A549 (cell line): Measurements from ENCODE around the gene KIAA2012. TPM values are rescaled to one million over a fixed set of nuclear protein-coding genes. Genes with fewer than 3 reads are reported as not detected.
A peak's percentile ranks its signal among the peaks of the same experiment; 100 is the strongest.

Experiments used
- ATAC-seq, 2 experiments: fragments of 200-7000 bp in 1 of 2; fragments of >200 bp in 1 of 2; cut with Nextera tagmentation in 1 of 2; cut with Tn5 transposase in 1 of 2; 3 replicates each; pipeline versions ENCODE4 v1.8.0 to v1.9.1; 2018 to 2020; ENCODE audit warnings: mild to moderate bottlenecking in 1 of 2, moderate library complexity in 1 of 2
- CTCF ChIA-PET: fragments of 300-600 bp; sonication (Branson Sonifier 250); formaldehyde crosslinking; extraction: SDS; loops from one replicate; lab custom pipeline; 2021; ENCODE audit warnings: antibody characterized with exemption, inconsistent platforms; lab: Yijun Ruan, JAX
- POLR2A ChIA-PET: fragments of 350-600 bp; formaldehyde crosslinking; extraction: SDS; loops from one replicate; lab custom pipeline; 2021; ENCODE audit warnings: antibody characterized with exemption, inconsistent platforms; lab: Yijun Ruan, JAX
- DNase-seq, 2 experiments: peaks; one replicate each; pipeline versions ENCODE4 v3.0.0 to v3.0.0-alpha.2; 2011 to 2016; ENCODE audit warnings: low read depth in 1 of 2, low spot score in 1 of 2
- FAIRE-seq: peaks from 2 replicates; lab custom pipeline; 2011; peaks lifted over from hg19 to GRCh38; lab: Jason Lieb, UNC
- H3K27ac ChIP-seq, 2 experiments: fragments of >200 bp; sonication (Bioruptor Twin); formaldehyde crosslinking; 3 replicates each; pipeline ENCODE4 v1.5.1; 2016 to 2017
- H3K4me1 ChIP-seq: fragments of >200 bp; sonication (Bioruptor Twin); formaldehyde crosslinking; 3 replicates; pipeline ENCODE4 v1.6.1; 2016
- H3K4me2 ChIP-seq: fragments of >200 bp; sonication (Bioruptor Twin); formaldehyde crosslinking; 3 replicates; pipeline ENCODE4 v1.6.1; 2016
- H3K4me3 ChIP-seq: fragments of >200 bp; sonication (Bioruptor Twin); formaldehyde crosslinking; 3 replicates; pipeline ENCODE4 v1.5.1; 2016
- H3K9me3 ChIP-seq: fragments of >200 bp; sonication (Bioruptor Twin); formaldehyde crosslinking; 3 replicates; pipeline ENCODE4 v1.6.1; 2016
- BHLHE40 ChIP-seq: IDR thresholded peaks from 2 replicates; pipeline ENCODE4 v1.6.1; 2012; ENCODE audit warnings: low read depth, low read length, inconsistent platforms
- CBX2 ChIP-seq: fragments of 200-600 bp; sonication (generic); IDR thresholded peaks from 2 replicates; pipeline ENCODE4 v1.6.1; 2016; ENCODE audit warnings: low read depth, mild to moderate bottlenecking, borderline replicate concordance
- EHF ChIP-seq: fragments of 250-450 bp; sonication (Bioruptor Pico); IDR thresholded peaks from 2 replicates; pipeline ENCODE4 v1.5.0; 2020; ENCODE audit warnings: mild to moderate bottlenecking
- EP300 ChIP-seq, 2 experiments: fragments of >200 bp; sonication (Bioruptor Twin); formaldehyde crosslinking; IDR thresholded peaks; 2 replicates in 1 of 2; 3 replicates in 1 of 2; pipeline ENCODE4 v1.6.1; 2016 to 2017
- FOSL2 ChIP-seq, 2 experiments: fragments of 450-650 bp in 1 of 2; fragments of >200 bp in 1 of 2; sonication (Bioruptor Twin) in 1 of 2; formaldehyde crosslinking; IDR thresholded peaks; 2 replicates each; pipeline versions ENCODE4 v1.5.0 to v1.6.1; 2016 to 2020; ENCODE audit warnings: mild to moderate bottlenecking in 1 of 2, moderate library complexity in 1 of 2
- HDAC2 ChIP-seq: fragments of 200-600 bp; sonication (generic); IDR thresholded peaks from 2 replicates; pipeline ENCODE4 v1.6.1; 2016
- HES2 ChIP-seq: fragments of >200 bp; sonication (Bioruptor Twin); formaldehyde crosslinking; IDR thresholded peaks from 2 replicates; pipeline ENCODE4 v1.6.1; 2016
- HOXB5 ChIP-seq: fragments of 250-450 bp; sonication (Bioruptor Pico); IDR thresholded peaks from 2 replicates; pipeline ENCODE4 v1.5.0; 2020; ENCODE audit warnings: mild to moderate bottlenecking, moderate library complexity
- MAFK ChIP-seq: fragments of 450-650 bp; IDR thresholded peaks from 2 replicates; pipeline ENCODE4 v1.6.1; 2014; ENCODE audit not compliant: partially characterized antibody
- MAX ChIP-seq: IDR thresholded peaks from 2 replicates; pipeline ENCODE4 v1.6.1; 2012
- MAZ ChIP-seq: fragments of 150-350 bp; IDR thresholded peaks from 2 replicates; pipeline ENCODE4 v1.6.1; 2014; ENCODE audit warnings: antibody characterized with exemption, low read depth, low read length, borderline replicate concordance
- MYC ChIP-seq: IDR thresholded peaks from 2 replicates; pipeline ENCODE4 v1.6.1; 2012; ENCODE audit warnings: mild to moderate bottlenecking, inconsistent platforms, low read length, improper control_type of control experiment, borderline replicate concordance
- NFE2L2 ChIP-seq: fragments of 150-350 bp; conservative IDR thresholded peaks from 2 replicates; pipeline ENCODE4 v1.6.1; 2014; ENCODE audit warnings: low read length
- NPAS2 ChIP-seq: fragments of 250-450 bp; sonication (Bioruptor Pico); IDR thresholded peaks from 2 replicates; pipeline ENCODE4 v1.8.0; 2022; ENCODE audit warnings: mild to moderate bottlenecking, moderate library complexity, borderline replicate concordance
- POLR2A ChIP-seq: IDR thresholded peaks from 2 replicates; pipeline ENCODE4 v1.6.1; 2012; ENCODE audit warnings: mild to moderate bottlenecking, low read length
- RCOR1 ChIP-seq: fragments of 150-350 bp; IDR thresholded peaks from 2 replicates; pipeline ENCODE4 v1.6.1; 2014; ENCODE audit warnings: antibody characterized with exemption, low read length, low read depth
- RNF2 ChIP-seq: fragments of 200-600 bp; sonication (generic); IDR thresholded peaks from 2 replicates; pipeline ENCODE4 v1.6.1; 2016; ENCODE audit warnings: low read depth, mild to moderate bottlenecking, antibody characterized with exemption, moderate library complexity, borderline replicate concordance
- SMC3 ChIP-seq: fragments of >200 bp; sonication (Bioruptor Twin); formaldehyde crosslinking; IDR thresholded peaks from 3 replicates; pipeline ENCODE4 v1.6.1; 2018; ENCODE audit warnings: inconsistent platforms
- SREBF2 ChIP-seq: fragments of 450-650 bp; IDR thresholded peaks from 2 replicates; pipeline ENCODE4 v1.6.1; 2014; ENCODE audit warnings: mild to moderate bottlenecking, moderate library complexity
- TP53 ChIP-seq: fragments of 250-450 bp; sonication (Bioruptor Pico); IDR thresholded peaks from 2 replicates; pipeline ENCODE4 v1.5.0; 2021; ENCODE audit warnings: mild to moderate bottlenecking, moderate library complexity
- ZFP36 ChIP-seq: fragments of 450-650 bp; IDR thresholded peaks from 2 replicates; pipeline ENCODE4 v1.6.1; 2014; ENCODE audit warnings: borderline replicate concordance; ENCODE audit not compliant: partially characterized antibody
- ZNF302 ChIP-seq: fragments of 250-450 bp; sonication (Bioruptor Pico); IDR thresholded peaks from 2 replicates; pipeline ENCODE4 v1.9.0; 2021; ENCODE audit warnings: inconsistent platforms, mild to moderate bottlenecking, moderate library complexity
- ZSCAN20 ChIP-seq: fragments of 250-450 bp; sonication (Bioruptor Pico); IDR thresholded peaks from 2 replicates; pipeline ENCODE4 v1.8.0; 2022; ENCODE audit warnings: mild to moderate bottlenecking, moderate library complexity
- WGBS: methylation state at CpG from one replicate; pipeline ENCODE4 v1.1.6; 2017; ENCODE audit errors: missing lambda C conversion rate; 5-methylcytosine and 5-hydroxymethylcytosine counted together
- polyA plus RNA-seq, 4 experiments: library from polyadenylated mRNA; depleted of rRNA in 3 of 4; stranded (reverse); fragments of >200 nt; fragmentation: RNase III in 1 of 4; extraction: RNeasy Plus Mini Kit Qiagen cat#74134 plus additional on column Dnase treatment in 1 of 4; gene quantifications; 2 replicates in 3 of 4; 3 replicates in 1 of 4; pipeline ENCODE4 v1.2.3, GENCODE V29; 2011 to 2017
- TF ChIP-seq, protein P1 (sequence below): fragments of 250-450 bp; sonication (Bioruptor Pico); IDR thresholded peaks from 2 replicates; pipeline ENCODE4 v1.5.0; 2020; ENCODE audit warnings: low read depth, mild to moderate bottlenecking, moderate library complexity
- TF ChIP-seq, protein P2 (sequence below): IDR thresholded peaks from 2 replicates; pipeline ENCODE4 v1.6.1; 2012; ENCODE audit warnings: low read depth, borderline replicate concordance

The KIAA2012 gene
- polyA plus RNA-seq, 2 of the 4 experiments (the other 2 are of a cell fraction): 0.01 to 0.04 TPM

DNA sequence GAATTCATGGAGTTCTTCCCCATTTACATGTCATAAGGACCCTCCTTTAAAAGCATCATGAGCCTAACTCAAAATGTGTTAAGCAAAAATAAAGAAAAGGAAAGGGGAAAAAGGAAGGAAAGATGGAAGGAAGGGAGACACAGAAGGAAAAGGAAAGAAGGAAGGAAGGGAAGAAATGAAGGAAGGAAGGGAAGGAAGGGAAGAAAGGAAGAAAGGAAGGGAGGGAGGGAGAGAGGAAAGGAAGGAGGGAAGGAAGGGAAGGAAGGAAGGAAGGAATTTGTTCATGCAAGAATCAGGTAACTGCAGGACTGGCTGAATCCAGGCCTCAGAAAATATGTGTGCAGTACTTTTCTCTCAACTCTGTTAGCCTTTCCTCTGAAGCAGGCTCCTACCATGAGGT lies 32.0 kb downstream of the KIAA2012 start:
- Histone ChIP-seq H3K4me3 (no peak overlapping the region), H3K9me3 (no peaks in the 10 kb centered on the region), H3K27ac (no peak overlapping the region; a peak in 1 of 6 replicates), H3K4me2 (no peak overlapping the region), H3K4me1 (peaks cover 10% of the 10 kb centered on the region)
- no peak for ATAC-seq
- no peak for DNase-seq
- TF ChIP-seq MYC (no peak), EHF (no peak), CBX2 (no peak), NFE2L2 (no peak), FOSL2 (IDR thresholded peaks at IDR 0.05) (no peak), FOSL2 (CRISPR knock-in tag; IDR thresholded peaks at IDR 0.05) (no peak), ZNF302 (CRISPR knock-in tag) (no peak)
- TF ChIP-seq, protein P1, sequence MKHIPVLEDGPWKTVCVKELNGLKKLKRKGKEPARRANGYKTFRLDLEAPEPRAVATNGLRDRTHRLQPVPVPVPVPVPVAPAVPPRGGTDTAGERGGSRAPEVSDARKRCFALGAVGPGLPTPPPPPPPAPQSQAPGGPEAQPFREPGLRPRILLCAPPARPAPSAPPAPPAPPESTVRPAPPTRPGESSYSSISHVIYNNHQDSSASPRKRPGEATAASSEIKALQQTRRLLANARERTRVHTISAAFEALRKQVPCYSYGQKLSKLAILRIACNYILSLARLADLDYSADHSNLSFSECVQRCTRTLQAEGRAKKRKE (CRISPR knock-in tag): no peak
- TF ChIP-seq, protein P2, sequence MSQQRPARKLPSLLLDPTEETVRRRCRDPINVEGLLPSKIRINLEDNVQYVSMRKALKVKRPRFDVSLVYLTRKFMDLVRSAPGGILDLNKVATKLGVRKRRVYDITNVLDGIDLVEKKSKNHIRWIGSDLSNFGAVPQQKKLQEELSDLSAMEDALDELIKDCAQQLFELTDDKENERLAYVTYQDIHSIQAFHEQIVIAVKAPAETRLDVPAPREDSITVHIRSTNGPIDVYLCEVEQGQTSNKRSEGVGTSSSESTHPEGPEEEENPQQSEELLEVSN: no peak
- ChIA-PET POLR2A (no interaction called here), CTCF (interaction anchor here (1.3 to 1.9 kb wide), 8 partner anchors 9 to 244 kb away, joined by 3 to 6 read pairs (median 4); no protein-coding TSS in a partner anchor)
- FAIRE-seq: no peak

- ChIA-PET POLR2A (no interaction called here), CTCF (interaction anchor here (1.2 kb wide), 1 partner anchor 19 kb away, joined by 3 read pairs; no protein-coding TSS in a partner anchor)
- ATAC-seq (no peak), DNase-seq (no peak), FAIRE-seq (no peak)
- 87% methylated on average over 3 of the region's 3 CpGs for WGBS
- Histone ChIP-seq H3K4me2 (no peak overlapping the region), H3K9me3 (no peaks in the 10 kb centered on the region), H3K4me3 (no peak overlapping the region), H3K27ac (no peak overlapping the region), H3K4me1 (peaks cover 33% of the 10 kb centered on the region)
- TF ChIP-seq SMC3: no peak
- TF ChIP-seq MAFK: peak; percentile 67
- no peak for TF ChIP-seq BHLHE40
Observed at GRCh38 chr2:202108345-202108744, 35.3 kb downstream of the KIAA2012 start.

DNA sequence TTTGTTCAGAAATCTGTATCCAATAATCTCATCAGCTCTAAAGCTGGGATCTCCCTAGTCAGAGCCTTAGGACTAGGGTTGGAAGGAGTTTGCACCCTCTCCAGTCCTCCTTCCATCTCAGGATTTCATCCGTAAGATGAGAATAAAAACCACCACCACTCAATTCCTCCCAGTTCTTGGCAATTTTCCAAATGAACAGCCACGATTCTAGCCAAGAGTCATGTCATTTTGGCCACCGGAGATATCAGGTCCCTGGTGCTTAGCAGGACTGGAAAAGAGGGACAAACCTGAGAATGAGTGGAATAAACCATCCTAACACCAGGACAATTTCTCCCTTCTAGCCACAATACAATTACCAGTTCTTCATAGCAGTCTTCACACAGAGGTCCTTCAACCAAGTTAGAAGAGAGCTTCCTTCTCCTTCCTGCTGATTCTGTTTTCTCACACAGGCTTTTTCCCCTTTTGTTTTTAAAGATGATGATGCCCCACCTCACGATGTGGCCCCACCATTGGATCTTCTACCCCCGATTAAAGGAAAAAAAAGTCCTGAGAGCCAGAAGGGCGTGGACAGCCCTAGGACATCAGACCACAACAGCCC lies 36.2 kb downstream of the KIAA2012 start:
- CTCF ChIA-PET: no interaction called here
- Histone ChIP-seq H3K27ac (peak overlapping the region in 1 of 2 experiments; percentile 64; a peak in 3 of 6 replicates), H3K4me2 (peak overlapping the region; percentile 43), H3K4me1 (peaks cover 42% of the 10 kb centered on the region), H3K4me3 (no peak overlapping the region), H3K9me3 (no peaks in the 10 kb centered on the region)
- no peak for TF ChIP-seq MAZ
- no peak for TF ChIP-seq HOXB5 (CRISPR knock-in tag)
- TF ChIP-seq NPAS2 (CRISPR knock-in tag): no peak
- TF ChIP-seq ZFP36: no peak
- TF ChIP-seq RNF2: no peak
- TF ChIP-seq BHLHE40: no peak
- TF ChIP-seq SREBF2: no peak
- no peak for TF ChIP-seq ZSCAN20 (CRISPR knock-in tag)
- no peak for TF ChIP-seq HDAC2
- no peak for TF ChIP-seq POLR2A
- no peak for TF ChIP-seq HES2
- no peak for TF ChIP-seq TP53 (CRISPR knock-in tag)
- TF ChIP-seq EP300 (IDR thresholded peaks at IDR 0.05): no peak
- no peak for TF ChIP-seq RCOR1
- no peak for TF ChIP-seq MAX
- FAIRE-seq (no peak), DNase-seq (no peak), ATAC-seq (no peak)
- POLR2A ChIA-PET: no interaction called here
- 60% methylated on average over 6 of the region's 6 CpGs for WGBS
